Measurements from ENCODE around the gene PARP9.
"Not testable (repeated sequence)": the region's sequence is repeated elsewhere in the genome, so short reads cannot be mapped to it uniquely, and the experiment has no call there.

The PARP9 gene

DNA sequence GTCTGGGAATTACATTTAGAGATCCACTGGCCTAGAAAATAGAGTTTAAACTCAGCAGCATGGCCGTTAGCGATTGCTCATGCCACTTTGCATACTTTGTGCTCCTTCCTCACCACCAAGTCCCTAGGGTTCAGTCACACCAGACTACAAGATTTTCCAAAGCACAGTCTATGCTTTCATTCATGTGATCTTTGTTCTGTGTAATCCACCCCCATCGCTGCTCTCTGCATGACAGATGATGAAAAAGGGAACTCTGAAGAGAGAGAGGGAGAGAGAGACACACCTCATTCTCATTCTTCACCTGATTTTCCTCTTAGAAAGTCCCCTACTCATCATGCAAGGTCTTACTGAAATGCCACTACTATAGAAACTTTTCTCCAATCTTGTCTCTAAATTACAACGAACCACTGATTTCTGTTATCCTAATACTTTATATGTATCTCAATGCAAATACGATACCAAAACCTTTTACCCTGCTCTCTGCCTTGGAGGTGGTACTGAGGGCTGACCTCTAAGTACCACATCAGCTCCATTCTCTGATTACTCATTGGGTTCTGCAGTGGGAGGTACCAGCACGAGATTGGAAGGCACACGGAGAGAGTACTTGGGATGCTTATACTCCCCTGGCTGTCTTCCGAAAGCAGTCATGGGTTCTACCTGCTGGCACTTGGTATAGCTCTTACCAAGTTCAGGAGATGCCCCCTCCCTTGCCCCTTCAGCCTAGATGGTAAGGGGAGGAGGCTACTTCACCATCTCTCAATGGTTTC, 12.3 kb upstream of the PARP9 start:
- no peak for DNase-seq (ENCODE audit: low read depth)

GRCh38 chr3:122572940-122573412, 8.9 kb upstream of the PARP9 start:
- DNase-seq (ENCODE audit: low read depth) = peak; percentile 26

GRCh38 chr3:122568755-122569154, 4.7 kb upstream of the PARP9 start:
- DNase-seq (ENCODE audit: low read depth) = no peak

GRCh38 chr3:122568131-122568530, 4.0 kb upstream of the PARP9 start:
- not testable (repeated sequence) for DNase-seq (ENCODE audit: low read depth)

GRCh38 chr3:122563717-122564025, 429 bp downstream of the PARP9 start:
- no peak for DNase-seq (ENCODE audit: low read depth)

DNA sequence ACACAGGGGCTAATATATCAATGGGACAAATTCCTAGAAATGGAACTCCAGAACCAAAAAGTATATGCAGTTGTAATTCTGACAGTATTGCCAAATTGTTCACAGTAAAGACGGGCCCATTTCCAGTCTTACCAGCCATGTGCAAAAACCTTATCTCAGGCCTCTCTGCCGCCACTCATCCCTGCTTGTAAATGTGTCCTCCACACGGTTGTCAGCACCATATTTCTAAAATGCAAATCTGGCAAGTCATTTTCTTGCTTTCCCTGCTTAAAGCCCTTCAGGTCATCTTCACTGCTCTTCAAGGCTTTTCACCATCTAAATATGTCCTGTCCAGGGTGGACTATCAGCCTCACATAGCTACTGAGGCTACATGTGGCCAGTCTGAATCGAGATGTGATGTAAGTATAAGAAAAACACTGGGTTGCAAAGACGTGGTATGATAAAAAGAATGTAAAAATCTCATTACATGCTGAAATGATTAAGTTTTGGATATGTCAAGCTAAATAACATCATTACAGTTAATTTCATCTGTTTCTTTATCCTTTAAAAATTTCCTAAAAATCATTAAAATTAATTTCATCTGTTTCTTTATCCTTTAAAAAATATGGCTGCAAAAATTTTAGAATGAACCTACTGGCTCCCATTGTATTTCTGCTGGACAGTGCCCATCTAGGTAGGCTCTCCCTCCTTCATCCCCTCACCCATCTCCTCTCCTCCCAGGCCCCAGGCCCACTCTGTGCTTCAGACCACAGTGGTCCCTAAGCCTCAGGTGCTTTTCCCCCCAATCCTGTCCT, 980 bp downstream of the PARP9 start:
- DNase-seq (ENCODE audit: low read depth) = no peak

- peak; percentile 23 for DNase-seq (ENCODE audit: low read depth)
Observed at GRCh38 chr3:122560680-122561079, 3.4 kb downstream of the PARP9 start.

- no peak for DNase-seq (ENCODE audit: low read depth)
Observed at GRCh38 chr3:122559906-122560305, 4.2 kb downstream of the PARP9 start.

DNA sequence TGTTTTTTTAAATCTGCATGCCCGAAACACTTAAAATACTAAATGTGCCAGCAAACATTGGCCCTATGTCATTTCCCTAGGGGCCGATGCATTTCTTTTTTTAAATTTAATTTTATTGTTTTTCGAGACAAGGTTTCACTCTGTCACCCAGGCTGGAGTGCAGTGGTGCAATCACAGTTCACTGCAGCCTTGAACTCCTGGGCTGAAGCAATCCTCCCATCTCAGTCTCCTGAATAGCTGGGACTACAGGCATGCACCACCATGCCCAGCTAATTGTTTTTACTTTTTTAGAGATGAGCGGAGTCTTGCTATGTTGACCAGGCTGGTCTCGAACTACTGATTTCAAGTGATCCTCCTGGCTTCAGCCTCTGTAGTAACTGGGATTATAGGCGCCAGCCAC, 5.5 kb downstream of the PARP9 start:
- DNase-seq (ENCODE audit: low read depth) = no peak

GRCh38 chr3:122557356-122557755, 6.7 kb downstream of the PARP9 start:
- no peak for DNase-seq (ENCODE audit: low read depth)

DNA sequence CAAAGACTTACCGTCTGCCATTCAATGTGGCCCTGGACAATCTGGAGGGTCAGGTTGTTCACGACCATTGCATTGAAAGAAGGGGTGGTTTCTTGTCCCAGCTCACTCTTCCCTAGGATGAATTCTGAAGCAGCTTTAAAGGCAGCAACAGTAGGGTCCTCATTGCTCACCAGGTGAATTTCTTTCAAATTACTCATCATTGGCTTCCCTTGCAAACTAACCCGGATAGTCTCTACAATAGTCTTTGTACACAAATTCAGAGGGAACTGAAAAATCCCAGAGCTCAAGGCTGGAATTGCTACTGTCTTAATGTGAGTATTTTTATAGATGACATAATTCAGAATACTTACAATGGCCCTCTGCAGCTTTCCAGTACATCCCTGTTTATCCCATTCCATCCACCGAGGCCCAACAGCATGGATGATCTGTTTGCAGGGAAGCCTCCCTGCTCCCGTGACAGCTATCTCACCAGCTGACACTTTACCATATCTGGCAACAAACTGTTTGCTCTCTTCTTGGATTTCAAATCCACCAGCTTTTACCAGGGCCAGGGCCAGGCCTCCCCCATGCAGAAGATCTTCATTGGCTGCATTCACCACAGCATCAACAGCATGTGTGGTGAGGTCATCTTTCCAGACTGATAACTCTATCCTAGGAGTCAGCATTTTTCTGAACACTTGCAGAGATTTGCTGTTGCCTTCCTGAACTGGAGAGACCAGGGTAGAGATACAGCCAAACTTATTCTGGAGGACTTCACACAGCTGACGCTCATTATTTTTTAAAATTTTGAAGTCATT, 8.6 kb downstream of the PARP9 start:
- no peak for DNase-seq (ENCODE audit: low read depth)

GRCh38 chr3:122553171-122553570, 10.9 kb downstream of the PARP9 start:
- no peak for DNase-seq (ENCODE audit: low read depth)

DNA sequence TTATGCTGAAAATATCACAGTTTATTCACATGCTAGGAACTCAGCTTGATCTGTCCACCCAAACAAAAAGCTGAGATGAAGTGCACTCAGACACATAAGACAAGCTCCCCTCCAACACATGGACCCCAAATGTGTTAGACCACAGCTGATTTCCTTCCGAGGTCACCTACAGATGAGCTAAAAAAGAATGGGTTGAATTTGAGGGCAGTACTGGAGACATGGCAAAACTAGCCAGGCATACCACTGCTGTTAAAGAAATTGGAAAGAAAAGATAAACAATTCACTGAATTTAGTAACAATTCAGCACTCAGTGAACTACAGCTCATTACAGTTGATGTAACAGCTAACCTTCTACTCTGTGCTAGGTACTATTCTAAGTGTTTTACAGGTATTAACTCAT, 15.5 kb downstream of the PARP9 start:
- no peak for DNase-seq (ENCODE audit: low read depth)

- DNase-seq (ENCODE audit: low read depth) = no peak
Observed at GRCh38 chr3:122548076-122548475, 16.0 kb downstream of the PARP9 start.

GRCh38 chr3:122546151-122546550, 17.9 kb downstream of the PARP9 start:
- DNase-seq (ENCODE audit: low read depth) = no peak

- no peak for DNase-seq (ENCODE audit: low read depth)
Observed at GRCh38 chr3:122538956-122539490, 25.1 kb downstream of the PARP9 start.

DNA sequence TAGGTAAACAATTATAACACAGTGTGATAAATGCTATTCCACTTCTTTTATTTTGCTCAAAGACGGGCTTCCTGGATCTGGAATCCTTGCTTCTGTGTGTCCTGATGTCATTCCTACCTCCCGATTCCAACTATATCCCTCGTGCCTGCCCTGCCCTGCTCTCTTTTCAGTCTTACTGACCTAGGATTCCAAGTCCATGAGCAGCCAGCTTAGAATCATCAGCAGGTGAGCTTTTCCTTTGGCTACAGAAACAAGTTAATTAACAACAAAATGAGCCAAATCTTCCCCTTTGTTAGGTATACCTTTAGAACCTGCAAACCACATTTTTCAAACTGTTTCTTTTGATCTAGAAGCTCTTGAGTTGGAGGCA, 27.5 kb downstream of the PARP9 start:
- no peak for DNase-seq (ENCODE audit: low read depth)

- no peak for DNase-seq (ENCODE audit: low read depth)
Observed at GRCh38 chr3:122535964-122536631, 28.0 kb downstream of the PARP9 start.

DNA sequence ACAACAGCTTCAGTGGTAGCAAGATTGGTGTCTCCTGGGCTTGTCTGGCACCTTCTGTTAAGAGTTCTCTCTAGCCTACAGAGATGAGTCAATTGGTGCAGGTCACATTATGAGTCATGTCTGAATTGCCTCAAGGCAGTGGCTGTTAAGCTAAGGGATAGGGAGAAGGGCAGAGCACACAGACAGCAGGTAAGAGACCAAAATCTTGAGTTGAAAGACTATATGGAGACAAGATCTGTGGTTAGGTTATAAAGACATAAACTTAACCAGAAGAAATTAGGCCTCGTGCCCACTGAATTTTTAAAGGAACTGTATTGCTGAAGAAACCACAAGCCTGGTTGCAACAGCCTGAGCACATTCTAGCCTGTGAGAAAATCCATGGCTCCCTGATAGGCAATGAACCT, 30.2 kb downstream of the PARP9 start:
- peak; percentile 11 for DNase-seq (ENCODE audit: low read depth)

- DNase-seq (ENCODE audit: low read depth) = no peak
Observed at GRCh38 chr3:122533480-122533879, 30.6 kb downstream of the PARP9 start.

DNA sequence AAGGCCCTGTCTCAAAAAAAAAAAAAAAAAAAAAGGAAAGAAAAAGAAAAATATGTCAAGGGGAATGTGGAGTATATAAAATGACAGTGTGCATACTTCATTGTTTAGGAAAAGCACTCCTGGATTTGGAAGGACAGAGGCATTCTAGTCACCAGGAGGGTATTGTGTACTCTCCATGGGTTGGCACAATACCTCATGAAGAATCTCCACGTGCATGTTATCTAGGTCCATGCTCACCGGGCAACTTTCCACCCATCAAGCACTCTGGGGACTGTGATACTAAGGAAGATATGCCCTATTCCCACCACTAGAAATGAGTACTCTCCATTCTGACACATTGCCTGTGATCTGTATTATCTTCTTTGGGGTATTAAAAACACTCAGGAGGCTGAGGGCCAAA, 33.9 kb downstream of the PARP9 start:
- no peak for DNase-seq (ENCODE audit: low read depth)

GRCh38 chr3:122523317-122523716, 40.8 kb downstream of the PARP9 start:
- DNase-seq (ENCODE audit: low read depth) = no peak
